IMR-90 (cell line): ENCODE results near the gene DYNC1H1. TPM values are rescaled to one million over a fixed set of nuclear protein-coding genes. Genes with fewer than 3 reads are reported as not detected.
A peak's percentile ranks its signal among the peaks of the same experiment; 100 is the strongest.

Source experiments
- ATAC-seq: fragments of 200-7000 bp; cut with Tn5 transposase; 2 replicates; pipeline ENCODE4 v1.9.1; 2020; ENCODE audit warnings: low read depth, mild to moderate bottlenecking, moderate library complexity
- BruUV-seq: library from RNA; stranded (reverse); fragments of 400-500 nt; replicated peaks from 2 replicates; lab custom pipeline; 2021; lab: Mats Ljungman, UMichigan
- CTCF ChIA-PET: fragments of 300-600 bp; formaldehyde crosslinking; extraction: SDS; loops from one replicate; lab custom pipeline; 2021; ENCODE audit warnings: antibody characterized with exemption; lab: Yijun Ruan, JAX
- POLR2A ChIA-PET: fragments of 300-600 bp; sonication (Branson Sonifier 250); formaldehyde crosslinking; loops from one replicate; lab custom pipeline; 2022; ENCODE audit warnings: antibody characterized with exemption; ENCODE audit not compliant: unreplicated experiment; lab: Charles Lee
- DNase-seq: peaks from one replicate; pipeline ENCODE4 v3.0.0; 2013
- H2AFZ ChIP-seq: replicated peaks from 2 replicates; pipeline ENCODE3; 2013; ENCODE audit warnings: low read length, mild to moderate bottlenecking; ENCODE audit not compliant: poor library complexity
- H2AK5ac ChIP-seq: 2 replicates; pipeline ENCODE4 v1.6.1; 2013; ENCODE audit warnings: low read depth, low read length, inconsistent platforms
- H2AK9ac ChIP-seq: replicated peaks from 2 replicates; pipeline ENCODE3; 2013; ENCODE audit warnings: mild to moderate bottlenecking, low read depth, low read length, moderate library complexity; ENCODE audit not compliant: poor library complexity
- H2BK120ac ChIP-seq: 2 replicates; pipeline ENCODE4 v1.6.1; 2013; ENCODE audit warnings: low read depth, low read length, inconsistent platforms
- H2BK15ac ChIP-seq: 3 replicates; pipeline ENCODE4 v1.6.1; 2013; ENCODE audit warnings: low read depth, low read length, inconsistent platforms
- H2BK20ac ChIP-seq: 2 replicates; pipeline ENCODE4 v1.6.1; 2013; ENCODE audit warnings: low read depth, mild to moderate bottlenecking, inconsistent platforms, low read length, moderate library complexity
- H2BK5ac ChIP-seq: 2 replicates; pipeline ENCODE4 v1.6.1; 2013; ENCODE audit warnings: mild to moderate bottlenecking, low read depth, low read length, inconsistent platforms; ENCODE audit not compliant: poor library complexity, severe bottlenecking
- H3K14ac ChIP-seq: replicated peaks from 2 replicates; pipeline ENCODE4 v1.6.1; 2013; ENCODE audit warnings: low read depth, low read length, inconsistent platforms
- H3K18ac ChIP-seq: 2 replicates; pipeline ENCODE4 v1.6.1; 2013; ENCODE audit warnings: low read depth, low read length, control low read depth
- H3K23ac ChIP-seq: 2 replicates; pipeline ENCODE4 v1.6.1; 2013; ENCODE audit warnings: low read depth, low read length, inconsistent platforms
- H3K27ac ChIP-seq: 2 replicates; pipeline ENCODE4 v1.5.1; 2013; ENCODE audit warnings: mild to moderate bottlenecking, control low read depth, low read length; ENCODE audit not compliant: insufficient read depth
- H3K27me3 ChIP-seq: 2 replicates; pipeline ENCODE4 v1.6.1; 2013; ENCODE audit warnings: low read length; ENCODE audit not compliant: control insufficient read depth, insufficient read depth
- H3K36me3 ChIP-seq: 2 replicates; pipeline ENCODE4 v1.6.1; 2013; ENCODE audit warnings: low read length, mixed read lengths; ENCODE audit not compliant: control insufficient read depth, insufficient read depth
- H3K4ac ChIP-seq: 2 replicates; pipeline ENCODE4 v1.6.1; 2013; ENCODE audit warnings: low read depth, low read length, inconsistent platforms
- H3K4me1 ChIP-seq: 2 replicates; pipeline ENCODE4 v1.6.1; 2013; ENCODE audit warnings: low read length, mixed read lengths; ENCODE audit not compliant: control insufficient read depth, insufficient read depth
- H3K4me2 ChIP-seq: 2 replicates; pipeline ENCODE4 v1.6.1; 2013; ENCODE audit warnings: low read depth, mild to moderate bottlenecking, control low read depth, low read length, moderate library complexity
- H3K4me3 ChIP-seq: 2 replicates; pipeline ENCODE4 v1.5.1; 2013; ENCODE audit warnings: low read depth, mild to moderate bottlenecking, control low read depth, low read length, moderate library complexity; ENCODE audit not compliant: insufficient read depth
- H3K56ac ChIP-seq: 2 replicates; pipeline ENCODE4 v1.6.1; 2013; ENCODE audit warnings: low read length, inconsistent platforms; ENCODE audit not compliant: insufficient read depth; ENCODE audit errors: extremely low read depth
- H3K79me1 ChIP-seq, 2 experiments: 2 replicates each; pipeline ENCODE4 v1.6.1; 2013; ENCODE audit warnings: low read length in 2 of 2, inconsistent platforms in 1 of 2, low read depth in 1 of 2
- H3K9ac ChIP-seq: 2 replicates; pipeline ENCODE4 v1.6.1; 2013; ENCODE audit warnings: low read depth, low read length, control low read depth
- H3K9me1 ChIP-seq: 2 replicates; pipeline ENCODE4 v1.6.1; 2013; ENCODE audit warnings: low read length, inconsistent platforms; ENCODE audit not compliant: insufficient read depth
- H3K9me3 ChIP-seq: 2 replicates; pipeline ENCODE4 v1.6.1; 2013; ENCODE audit warnings: low read length; ENCODE audit not compliant: control insufficient read depth, insufficient read depth
- H4K20me1 ChIP-seq: 2 replicates; pipeline ENCODE4 v1.6.1; 2013; ENCODE audit warnings: low read length, inconsistent platforms; ENCODE audit not compliant: insufficient read depth
- H4K5ac ChIP-seq: 2 replicates; pipeline ENCODE4 v1.6.1; 2013; ENCODE audit warnings: mild to moderate bottlenecking, low read depth, low read length, control low read depth
- H4K8ac ChIP-seq, 2 experiments: 2 replicates each; pipeline ENCODE4 v1.6.1; 2013; ENCODE audit warnings: low read depth in 2 of 2, low read length in 2 of 2, control low read depth in 1 of 2, inconsistent platforms in 1 of 2
- H4K91ac ChIP-seq: 2 replicates; pipeline ENCODE4 v1.6.1; 2013; ENCODE audit warnings: low read depth, low read length, inconsistent platforms; ENCODE audit not compliant: insufficient read depth
- BHLHE40 ChIP-seq: fragments of 150-350 bp; IDR thresholded peaks from 2 replicates; pipeline ENCODE4 v1.6.1; 2016; ENCODE audit warnings: mild to moderate bottlenecking, low read depth, low read length
- CEBPB ChIP-seq: IDR thresholded peaks from 2 replicates; pipeline ENCODE4 v1.6.1; 2012; ENCODE audit warnings: low read depth, low read length, improper control_type of control experiment
- CHD1 ChIP-seq: IDR thresholded peaks from 2 replicates; pipeline ENCODE4 v1.6.1; 2012; ENCODE audit warnings: low read depth, low read length, improper control_type of control experiment
- FOS ChIP-seq: fragments of 150-350 bp; IDR thresholded peaks from 2 replicates; pipeline ENCODE4 v1.6.1; 2016; ENCODE audit warnings: low read depth, low read length
- MAZ ChIP-seq: IDR thresholded peaks from 2 replicates; pipeline ENCODE4 v1.6.1; 2012; ENCODE audit warnings: low read depth, mild to moderate bottlenecking, low read length, improper control_type of control experiment, moderate library complexity, borderline replicate concordance
- MXI1 ChIP-seq: IDR thresholded peaks from 2 replicates; pipeline ENCODE4 v1.6.1; 2012; ENCODE audit warnings: low read depth, mild to moderate bottlenecking, low read length, moderate library complexity, borderline replicate concordance
- NFE2L2 ChIP-seq: fragments of 150-350 bp; IDR thresholded peaks from 2 replicates; pipeline ENCODE4 v1.6.1; 2016; ENCODE audit warnings: low read depth, mild to moderate bottlenecking, low read length
- POLR2A ChIP-seq: IDR thresholded peaks from 2 replicates; pipeline ENCODE4 v1.6.1; 2012; ENCODE audit warnings: mild to moderate bottlenecking, low read depth, low read length
- RAD21 ChIP-seq: IDR thresholded peaks from 2 replicates; pipeline ENCODE4 v1.6.1; 2012; ENCODE audit warnings: low read length, improper control_type of control experiment
- RCOR1 ChIP-seq: IDR thresholded peaks from 2 replicates; pipeline ENCODE4 v1.6.1; 2012; ENCODE audit warnings: mild to moderate bottlenecking, low read length, improper control_type of control experiment; ENCODE audit not compliant: insufficient replicate concordance
- RFX5 ChIP-seq: IDR thresholded peaks from 2 replicates; pipeline ENCODE4 v1.8.0; 2012; ENCODE audit warnings: low read depth, mild to moderate bottlenecking, low read length, moderate library complexity
- SMC3 ChIP-seq: fragments of 150-350 bp; IDR thresholded peaks from 2 replicates; pipeline ENCODE4 v1.6.1; 2016; ENCODE audit warnings: low read depth, mild to moderate bottlenecking, antibody characterized with exemption, low read length, moderate library complexity
- WGBS, 2 experiments: methylation state at CpG; one replicate each; pipeline versions ENCODE4 v1.1.5 to v1.1.7; 2013; ENCODE audit warnings: missing lambda C conversion rate in 2 of 2; ENCODE audit not compliant: insufficient read length in 1 of 2; ENCODE audit errors: extremely low coverage in 2 of 2; 5-methylcytosine and 5-hydroxymethylcytosine counted together
- dilution Hi-C: fragments of 300-500 bp; cut with HindIII; formaldehyde crosslinking; loops from one replicate; pipeline ENCODE4 v1.14.3; 2018; ENCODE audit warnings: low sequenced_read_pairs; ENCODE audit not compliant: unreplicated experiment
- in situ Hi-C: fragments of 300-500 bp; cut with MboI; formaldehyde crosslinking; loops from 3 replicates; pipeline ENCODE4 v1.14.3; 2019; ENCODE audit warnings: low sequenced_read_pairs, inconsistent platforms, mixed read lengths
- intact Hi-C: fragments of 100-400 bp; cut with micrococcal nuclease; formaldehyde crosslinking; loops from 2 replicates; pipeline ENCODE4 v1.10.0; 2022
- polyA plus RNA-seq, 3 experiments: library from polyadenylated mRNA; depleted of rRNA; stranded (reverse); fragments of >200 nt; gene quantifications; 2 replicates each; pipeline ENCODE4 v1.2.3, GENCODE V29; 2012; ENCODE audit warnings: low replicate concordance in 1 of 3
- total RNA-seq: library from RNA; depleted of rRNA; stranded (reverse); fragments of >200 nt; gene quantifications from 2 replicates; pipeline ENCODE4 v1.2.3, GENCODE V29; 2012
- TF ChIP-seq, protein P1 (sequence below): fragments of 150-350 bp; IDR thresholded peaks from 2 replicates; pipeline ENCODE4 v1.6.1; 2016; ENCODE audit warnings: low read depth, mild to moderate bottlenecking, low read length, moderate library complexity, borderline replicate concordance

Gene DYNC1H1
- total and polyA plus RNA-seq, 2 of the 4 experiments (the other 2 are of a cell fraction): 240 to 670 TPM

DNA sequence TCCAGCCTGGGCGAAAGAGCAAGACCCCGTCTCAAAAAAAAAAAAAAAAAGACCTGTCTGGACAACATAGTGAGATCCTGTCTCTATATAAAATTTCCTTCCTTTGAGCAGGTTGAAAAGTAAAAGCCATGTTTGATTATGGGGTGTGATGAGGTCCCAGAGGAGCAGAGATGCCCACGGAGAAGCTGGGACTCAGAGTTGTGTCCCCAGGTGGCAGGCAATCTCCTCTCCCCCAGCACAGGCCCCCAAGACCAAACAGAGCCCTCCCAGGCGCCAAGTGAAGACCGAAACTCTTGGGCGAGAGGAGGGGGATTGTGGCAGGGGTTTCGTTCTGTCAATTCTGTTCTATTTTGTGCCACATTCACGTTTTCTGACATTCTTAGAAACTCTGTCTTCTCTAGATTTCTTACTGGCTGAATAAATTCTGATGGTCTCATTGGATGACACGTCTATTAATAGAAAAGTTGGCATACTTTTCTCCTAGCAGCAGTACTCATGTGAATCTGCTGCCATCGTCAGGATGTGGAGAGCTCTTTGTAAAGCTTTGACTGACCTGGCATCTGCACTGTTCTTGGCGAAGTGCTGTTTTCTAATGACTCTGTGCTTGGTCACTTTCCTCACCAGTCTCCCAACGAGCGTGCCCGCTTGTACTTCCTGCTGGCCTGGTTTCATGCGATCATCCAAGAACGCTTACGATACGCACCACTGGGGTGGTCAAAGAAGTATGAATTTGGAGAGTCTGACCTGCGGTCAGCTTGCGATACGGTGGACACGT lies 79.1 kb downstream of the DYNC1H1 start (continued):
- no peak for TF ChIP-seq CHD1

DNA sequence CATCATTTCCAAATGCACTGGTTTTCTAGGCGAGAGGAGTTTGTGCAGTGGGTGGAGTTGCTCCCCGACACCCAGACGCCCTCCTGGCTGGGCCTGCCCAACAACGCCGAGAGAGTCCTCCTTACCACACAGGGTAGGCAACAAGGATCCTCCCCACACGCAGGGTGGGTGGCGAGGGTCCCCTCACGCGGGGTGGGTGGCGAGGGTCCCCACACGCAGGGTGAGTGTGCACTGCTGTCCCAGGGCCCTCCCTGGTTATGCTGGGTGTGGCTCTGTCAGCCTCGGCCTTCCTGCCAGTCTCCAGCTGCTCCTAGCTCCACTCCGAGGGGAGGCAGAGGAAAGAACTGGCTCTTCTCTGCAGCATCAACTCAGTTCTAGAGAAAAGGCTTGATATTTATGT lies 80.2 kb downstream of the DYNC1H1 start:
- peaks cover 8% of the 10 kb centered on the region for H4K20me1 ChIP-seq
- no peaks in the 10 kb centered on the region for H3K9me3 ChIP-seq
- no peak overlapping the region for H2AK5ac ChIP-seq
- no peak overlapping the region for H4K91ac ChIP-seq
- no peak overlapping the region for H3K18ac ChIP-seq
- ATAC-seq (no peak), DNase-seq (no peak)
- dilution Hi-C loops: no loop called here
- TF ChIP-seq RCOR1 (no peak), MAZ (no peak), NFE2L2 (no peak), BHLHE40 (no peak), RAD21 (no peak), POLR2A (no peak), SMC3 (no peak), RFX5 (no peak), FOS (no peak), CEBPB (no peak), MXI1 (no peak)
- TF ChIP-seq, protein P1, sequence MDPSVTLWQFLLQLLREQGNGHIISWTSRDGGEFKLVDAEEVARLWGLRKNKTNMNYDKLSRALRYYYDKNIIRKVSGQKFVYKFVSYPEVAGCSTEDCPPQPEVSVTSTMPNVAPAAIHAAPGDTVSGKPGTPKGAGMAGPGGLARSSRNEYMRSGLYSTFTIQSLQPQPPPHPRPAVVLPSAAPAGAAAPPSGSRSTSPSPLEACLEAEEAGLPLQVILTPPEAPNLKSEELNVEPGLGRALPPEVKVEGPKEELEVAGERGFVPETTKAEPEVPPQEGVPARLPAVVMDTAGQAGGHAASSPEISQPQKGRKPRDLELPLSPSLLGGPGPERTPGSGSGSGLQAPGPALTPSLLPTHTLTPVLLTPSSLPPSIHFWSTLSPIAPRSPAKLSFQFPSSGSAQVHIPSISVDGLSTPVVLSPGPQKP: no peak
- no peak overlapping the region for H2BK15ac ChIP-seq
- intact Hi-C loops: no loop called here
- peaks cover 13 to 24% of the 10 kb centered on the region in 2 experiments for H3K79me1 ChIP-seq
- H3K23ac ChIP-seq: no peak overlapping the region
- H3K14ac ChIP-seq: no peak overlapping the region
- H2BK120ac ChIP-seq: no peak overlapping the region
- no peak overlapping the region for H4K5ac ChIP-seq
- POLR2A ChIA-PET: no interaction called here
- H2AK9ac ChIP-seq: peak overlapping the region; percentile 42
- H3K4me2 ChIP-seq: no peak overlapping the region
- in situ Hi-C loops: no loop called here
- no peak overlapping the region for H2BK20ac ChIP-seq
- H3K27me3 ChIP-seq: no peaks in the 10 kb centered on the region
- no TSS peak for BruUV-seq
- peaks cover 2% of the 10 kb centered on the region; the same call in 1 of the 2 replicates for H3K4me1 ChIP-seq
- no peak overlapping the region for H3K4me3 ChIP-seq
- H3K56ac ChIP-seq: no peak overlapping the region
- CTCF ChIA-PET: no interaction called here
- H2AFZ ChIP-seq: no peak overlapping the region
- H3K27ac ChIP-seq: no peak overlapping the region
- no peaks in the 10 kb centered on the region for H3K9me1 ChIP-seq
- no peak overlapping the region for H3K9ac ChIP-seq
- H3K4ac ChIP-seq: no peak overlapping the region
- 67% methylated on average over 1 of the region's 13 CpGs; no CpG with 5 or more reads in 1 of the 2 experiments for WGBS, 2 experiments
- no peak overlapping the region for H2BK5ac ChIP-seq
- peaks cover 82% of the 10 kb centered on the region for H3K36me3 ChIP-seq
- no peak overlapping the region for H4K8ac ChIP-seq
